Upper lobe of right lung (tissue), 1 donor: ENCODE results near the gene GUCY1B1. TPM values are rescaled to one million over a fixed set of nuclear protein-coding genes. Genes with fewer than 3 reads are reported as not detected.

Experiments
- ATAC-seq: fragments of 200-7000 bp; cut with Tn5 transposase; one replicate; pipeline ENCODE4 v1.9.1; 2020; ENCODE audit warnings: mild to moderate bottlenecking, moderate library complexity
- DNase-seq: peaks from one replicate; pipeline ENCODE4 v3.0.0-alpha.2; 2020
- H3K27ac ChIP-seq: fragments of 200-600 bp; one replicate; pipeline ENCODE4 v1.8.0; 2022
- H3K27me3 ChIP-seq: fragments of 200-600 bp; one replicate; pipeline ENCODE4 v1.8.0; 2022; ENCODE audit warnings: mild to moderate bottlenecking
- H3K36me3 ChIP-seq: fragments of 200-600 bp; one replicate; pipeline ENCODE4 v1.8.0; 2022
- H3K4me1 ChIP-seq: fragments of 200-600 bp; one replicate; pipeline ENCODE4 v1.8.0; 2022
- H3K4me3 ChIP-seq: fragments of 200-600 bp; one replicate; pipeline ENCODE4 v1.8.0; 2022; ENCODE audit warnings: mild to moderate bottlenecking
- H3K9me3 ChIP-seq: fragments of 200-600 bp; one replicate; pipeline ENCODE4 v1.8.0; 2022
- CTCF ChIP-seq: fragments of 200-600 bp; IDR thresholded peaks from one replicate; pipeline ENCODE4 v1.8.0; 2022; ENCODE audit warnings: antibody characterized with exemption
- intact Hi-C: fragments of 100-400 bp; cut with DNase I; formaldehyde crosslinking; loops from one replicate; pipeline ENCODE4 v1.11.0; 2022
- total RNA-seq: library from RNA; stranded (reverse); fragmentation: NEBNext Ultra II Directional; extraction: Animal tissue kit (Norgen Biotek cat#: 25700); gene quantifications from one replicate; pipeline ENCODE4 v1.2.1, GENCODE V29; 2021
- donor health status: DM: no; HTN: yes; CAD: no; lungs with severe emphysema.

GUCY1B1 gene
- total RNA-seq, 1 donor from 2014 or later, result 21.9 TPM

- intact Hi-C loops, result loop anchor here (10.0 kb wide), 1 partner anchor 337 kb away; no protein-coding TSS in a partner anchor
- Histone ChIP-seq H3K27me3 (no peaks in the 10 kb centered on the region), H3K36me3 (no peaks in the 10 kb centered on the region), H3K9me3 (no peaks in the 10 kb centered on the region), H3K4me1 (peaks cover 17% of the 10 kb centered on the region), H3K4me3 (no peak overlapping the region), H3K27ac (no peak overlapping the region)
- TF ChIP-seq CTCF, result no peak
- ATAC-seq (no peak), DNase-seq (no peak)
These were observed 22.5 kb downstream of the GUCY1B1 start for GRCh38 chr4:155781249-155781831.

GRCh38 chr4:155784637-155785036 is 25.8 kb downstream of the GUCY1B1 start:
- H3K27me3 ChIP-seq, result no peaks in the 10 kb centered on the region
- peaks cover 3% of the 10 kb centered on the region for H3K4me1 ChIP-seq
- intact Hi-C loops, result loop anchor here (10.0 kb wide), 1 partner anchor 340 kb away; no protein-coding TSS in a partner anchor
- no peak overlapping the region for H3K27ac ChIP-seq
- no peaks in the 10 kb centered on the region for H3K9me3 ChIP-seq
- ATAC-seq (no peak), DNase-seq (no peak)
- TF ChIP-seq CTCF, result no peak
- no peak overlapping the region for H3K4me3 ChIP-seq
- no peaks in the 10 kb centered on the region for H3K36me3 ChIP-seq

GRCh38 chr4:155785828-155786227 is 27.0 kb downstream of the GUCY1B1 start:
- no peaks in the 10 kb centered on the region for H3K36me3 ChIP-seq
- intact Hi-C loops, result loop anchor here (10.0 kb wide), 1 partner anchor 341 kb away; no protein-coding TSS in a partner anchor
- no peak for TF ChIP-seq CTCF
- ATAC-seq (peak; percentile 54), DNase-seq (no peak)
- no peaks in the 10 kb centered on the region for H3K9me3 ChIP-seq
- peaks cover 3% of the 10 kb centered on the region for H3K4me1 ChIP-seq
- H3K27ac ChIP-seq, result no peak overlapping the region
- H3K27me3 ChIP-seq, result no peaks in the 10 kb centered on the region
- H3K4me3 ChIP-seq, result no peak overlapping the region

- Histone ChIP-seq H3K27ac (no peak overlapping the region), H3K4me1 (peaks cover 3% of the 10 kb centered on the region), H3K36me3 (no peaks in the 10 kb centered on the region), H3K4me3 (no peak overlapping the region), H3K9me3 (no peaks in the 10 kb centered on the region), H3K27me3 (no peaks in the 10 kb centered on the region)
- ATAC-seq (peak; percentile 95), DNase-seq (no peak)
- intact Hi-C loops, result loop anchor here (10.0 kb wide), 1 partner anchor 342 kb away; no protein-coding TSS in a partner anchor
- peak; percentile 75 for TF ChIP-seq CTCF
These were observed 28.4 kb downstream of the GUCY1B1 start for GRCh38 chr4:155787113-155787710.

GRCh38 chr4:155789391-155789790 is 30.6 kb downstream of the GUCY1B1 start:
- Histone ChIP-seq H3K4me1 (peaks cover 3% of the 10 kb centered on the region), H3K36me3 (peaks cover under 1% of the 10 kb centered on the region), H3K27ac (peak overlapping the region; percentile 47), H3K27me3 (no peaks in the 10 kb centered on the region), H3K4me3 (no peak overlapping the region), H3K9me3 (no peaks in the 10 kb centered on the region)
- TF ChIP-seq CTCF, result no peak
- intact Hi-C loops, result loop anchor here (10.0 kb wide), 1 partner anchor 345 kb away; no protein-coding TSS in a partner anchor
- ATAC-seq, result no peak
- no peak for DNase-seq
